K562 (cell line): Measurements from ENCODE around the gene SPOCK2. TPM values are rescaled to one million over a fixed set of nuclear protein-coding genes. Genes with fewer than 3 reads are reported as not detected.

ENCODE experiments used
- ATAC-seq: fragments of 200-7000 bp; cut with Tn5 transposase; 3 replicates; pipeline ENCODE4 v1.9.1; 2020; ENCODE audit warnings: moderate library complexity
- BruUV-seq: library from RNA; stranded (reverse); fragments of 400-500 nt; replicated peaks from 2 replicates; lab custom pipeline; 2021; lab: Mats Ljungman, UMichigan
- CTCF ChIA-PET: fragments of 300-600 bp; formaldehyde crosslinking; extraction: SDS; loops from one replicate; lab custom pipeline; 2021; ENCODE audit warnings: low intra/inter-chr PET ratio; lab: Yijun Ruan, JAX
- POLR2A ChIA-PET: fragments of 300-600, 350-650 bp; sonication (Branson Sonifier 250); formaldehyde crosslinking; extraction: SDS; loops from one replicate; lab custom pipeline; 2021; ENCODE audit warnings: antibody characterized with exemption, inconsistent platforms; lab: Yijun Ruan, JAX
- DNase-seq, 4 experiments: peaks; one replicate each; pipeline versions ENCODE4 v3.0.0 to v3.0.0-alpha.2; 2011 to 2018; ENCODE audit warnings: low spot score in 3 of 4, mixed read lengths in 3 of 4; ENCODE audit errors: extremely low read depth in 1 of 4
- FAIRE-seq: peaks from 2 replicates; lab custom pipeline; 2011; peaks lifted over from hg19 to GRCh38; lab: Jason Lieb, UNC
- H2AFZ ChIP-seq: 2 replicates; pipeline ENCODE4 v1.6.0; 2011; ENCODE audit warnings: low read depth, low read length, control low read depth, inconsistent platforms
- H3K27ac ChIP-seq: fragments of 200-600 bp; 3 replicates; pipeline ENCODE4 v1.8.0; 2011; ENCODE audit warnings: low read depth, mild to moderate bottlenecking, control low read depth, inconsistent platforms, low read length, moderate library complexity, mixed read lengths; ENCODE audit errors: extremely low read depth
- H3K27me3 ChIP-seq, 2 experiments: fragments of 300-600 bp in 1 of 2; 2 replicates in 1 of 2; 3 replicates in 1 of 2; pipeline versions ENCODE4 v1.6.0 to v1.8.0; 2011; ENCODE audit warnings: inconsistent platforms in 2 of 2, low read length in 2 of 2, mild to moderate bottlenecking in 1 of 2, mixed read lengths in 1 of 2, moderate library complexity in 1 of 2; ENCODE audit not compliant: control insufficient read depth in 2 of 2, insufficient read depth in 2 of 2
- H3K36me3 ChIP-seq: fragments of 300-600 bp; 3 replicates; pipeline ENCODE4 v1.8.0; 2011; ENCODE audit warnings: mild to moderate bottlenecking, low read length, inconsistent platforms; ENCODE audit not compliant: control insufficient read depth, insufficient read depth
- H3K4me1 ChIP-seq, 2 experiments: fragments of 200-600 bp in 1 of 2; replicated peaks in 1 of 2; 2 replicates in 1 of 2; 3 replicates in 1 of 2; pipeline versions ENCODE4 v1.5.1 to v1.8.0; 2011; ENCODE audit warnings: inconsistent platforms in 2 of 2, low read length in 2 of 2, mild to moderate bottlenecking in 1 of 2, mixed read lengths in 1 of 2, moderate library complexity in 1 of 2; ENCODE audit not compliant: control insufficient read depth in 2 of 2, insufficient read depth in 2 of 2
- H3K4me2 ChIP-seq: 2 replicates; pipeline ENCODE4 v1.6.1; 2011; ENCODE audit warnings: low read length, control low read depth, inconsistent platforms, mixed read lengths; ENCODE audit not compliant: insufficient read depth
- H3K4me3 ChIP-seq: fragments of 200-600 bp; sonication (generic), shearing (Covaris generic); 2 replicates; pipeline ENCODE4 v1.5.1; 2016; ENCODE audit warnings: control low read depth, inconsistent platforms
- H3K79me2 ChIP-seq: fragments of 200-600 bp; 3 replicates; pipeline ENCODE4 v1.8.0; 2011; ENCODE audit warnings: low read length, inconsistent platforms; ENCODE audit not compliant: control insufficient read depth, insufficient read depth
- H3K9ac ChIP-seq, 2 experiments: 2 replicates each; pipeline versions ENCODE4 v1.6.0 to v1.6.1; 2011; ENCODE audit warnings: low read depth in 2 of 2, low read length in 2 of 2, control low read depth in 1 of 2, inconsistent platforms in 1 of 2, mild to moderate bottlenecking in 1 of 2, mixed read lengths in 1 of 2; ENCODE audit not compliant: insufficient read depth in 1 of 2
- H3K9me1 ChIP-seq: one replicate; pipeline ENCODE4 v1.6.0; 2011; ENCODE audit warnings: inconsistent platforms, mild to moderate bottlenecking, low read length, moderate library complexity; ENCODE audit not compliant: control insufficient read depth, insufficient read depth
- H3K9me3 ChIP-seq: replicated peaks from 2 replicates; pipeline ENCODE4 v1.5.1; 2011; ENCODE audit warnings: low read depth, low read length, inconsistent platforms; ENCODE audit not compliant: control insufficient read depth, insufficient read depth
- H4K20me1 ChIP-seq: replicated peaks from 2 replicates; pipeline ENCODE4 v1.6.1; 2011; ENCODE audit warnings: low read length, inconsistent platforms, mixed read lengths; ENCODE audit not compliant: control insufficient read depth, insufficient read depth
- BHLHE40 ChIP-seq: IDR thresholded peaks from 2 replicates; pipeline ENCODE4 v1.6.1; 2011; ENCODE audit warnings: low read length, improper control_type of control experiment
- HMG20A ChIP-seq: fragments of 450-650 bp; formaldehyde crosslinking; conservative IDR thresholded peaks from 2 replicates; pipeline ENCODE4 v1.4.0; 2020; ENCODE audit warnings: mild to moderate bottlenecking, mixed read lengths
- KLF13 ChIP-seq: fragments of 450-650 bp; IDR thresholded peaks from 2 replicates; pipeline ENCODE4 v1.6.1; 2016; ENCODE audit warnings: missing genetic modification characterization, low read depth, mild to moderate bottlenecking, missing compliant biosample characterization, moderate library complexity, borderline replicate concordance
- NFRKB ChIP-seq: fragments of 450-650 bp; IDR thresholded peaks from 2 replicates; pipeline ENCODE4 v1.6.1; 2016; ENCODE audit warnings: low read depth
- RBBP5 ChIP-seq: fragments of 200-600 bp; sonication (generic); IDR thresholded peaks from 2 replicates; pipeline ENCODE4 v1.6.1; 2012; ENCODE audit warnings: borderline replicate concordance, mild to moderate bottlenecking, low read length, control low read depth, inconsistent platforms; ENCODE audit not compliant: insufficient read depth, poor library complexity, severe bottlenecking
- ZNF263 ChIP-seq: sonication (generic); formaldehyde crosslinking; IDR thresholded peaks from 2 replicates; pipeline ENCODE4 v1.8.0; 2022; ENCODE audit warnings: mild to moderate bottlenecking, missing genetic modification reagents, borderline replicate concordance
- WGBS: fragments of 100-300 bp; shearing (Covaris generic); methylation state at CpG from one replicate; pipeline ENCODE4 v1.1.6; 2016; ENCODE audit warnings: low coverage, mixed read lengths; ENCODE audit not compliant: insufficient coverage; ENCODE audit errors: missing lambda C conversion rate; 5-methylcytosine and 5-hydroxymethylcytosine counted together
- in situ Hi-C: fragments of 300-500 bp; cut with MboI; formaldehyde crosslinking; loops from 4 replicates; pipeline ENCODE4 v1.15.0; 2018; ENCODE audit warnings: inconsistent platforms, mixed read lengths
- intact Hi-C: fragments of 100-400 bp; cut with micrococcal nuclease; formaldehyde crosslinking; loops from 2 replicates; pipeline ENCODE4 v1.14.2; 2022
- polyA plus RNA-seq, 8 experiments: library from polyadenylated mRNA; depleted of rRNA in 4 of 8; stranded (reverse) in 5 of 8; unstranded in 3 of 8; fragments of >200 nt; fragmentation: Nextera tagmentation in 2 of 8; fragmentation: Illumina TruSeq in 1 of 8; extraction: Ambion mirVana in 2 of 8; extraction: Trizol in 1 of 8; gene quantifications; 2 replicates each; pipeline versions ENCODE4 v1.2.1 to v1.2.3, GENCODE V29; 2011 to 2014; ENCODE audit warnings: inconsistent platforms in 1 of 8, missing spikeins in 1 of 8
- total RNA-seq, 7 experiments: library from RNA; depleted of rRNA in 6 of 7; stranded (reverse); fragments of >200 nt in 6 of 7; fragmentation: Illumina TruSeq in 2 of 7; extraction: Trizol in 2 of 7; gene quantifications; 2 replicates each; pipeline versions ENCODE4 v1.2.1 to v1.2.3, GENCODE V29; 2011 to 2021; ENCODE audit warnings: low replicate concordance in 1 of 7

SPOCK2 gene
- total and polyA plus RNA-seq, 9 of the 15 experiments (the other 6 are each of a cell fraction or from before 2014, with no cell fraction given): 0.04 to 0.86 (median 0.11) TPM; not detected in 2

GRCh38 chr10:72074574-72075375 is 13.6 kb downstream of the SPOCK2 start:
- Histone ChIP-seq H2AFZ (no peak overlapping the region), H3K9me1 (peaks cover 5% of the 10 kb centered on the region), H3K9me3 (no peaks in the 10 kb centered on the region), H3K36me3 (no peaks in the 10 kb centered on the region), H3K4me3 (no peak overlapping the region), H3K4me2 (no peak overlapping the region), H4K20me1 (no peaks in the 10 kb centered on the region), H3K27ac (no peak overlapping the region), H3K27me3 (peaks cover 2 to 37% of the 10 kb centered on the region in 2 experiments; a peak in 4 of 5 replicates), H3K4me1 (peaks cover 0 to 14% of the 10 kb centered on the region in 2 experiments; a peak in 2 of 5 replicates), H3K9ac (peak overlapping the region in 1 of 2 experiments; percentile 28; a peak in 1 of 4 replicates), H3K79me2 (no peaks in the 10 kb centered on the region)
- intact Hi-C loops: no loop called here
- no TSS peak for BruUV-seq
- DNase-seq: no peak
- in situ Hi-C loops: no loop called here
- TF ChIP-seq RBBP5 (no peak), NFRKB (no peak), KLF13 (tag) (no peak), BHLHE40 (peak; percentile 8; the same call in 1 of the 2 replicates), ZNF263 (CRISPR knock-in tag) (peak; percentile 58; the same call in 1 of the 2 replicates), HMG20A (CRISPR knock-in tag) (no peak)
- no peak for ATAC-seq
- ChIA-PET POLR2A (interaction anchor here (0.5 to 1.1 kb wide), 4 partner anchors 17 to 260 kb away, joined by 4 to 5 read pairs (median 4); no protein-coding TSS in a partner anchor), CTCF (no interaction called here)
- WGBS: 5% methylated on average over 16 of the region's 18 CpGs
- no peak for FAIRE-seq
